ENCODE measurements around the gene TMTC3. TPM values are rescaled to one million over a fixed set of nuclear protein-coding genes. Genes with fewer than 3 reads are reported as not detected.

The TMTC3 gene
- total and polyA plus RNA-seq, 4 donors = 3.0 to 28.2 (median 6.3) TPM

DNA sequence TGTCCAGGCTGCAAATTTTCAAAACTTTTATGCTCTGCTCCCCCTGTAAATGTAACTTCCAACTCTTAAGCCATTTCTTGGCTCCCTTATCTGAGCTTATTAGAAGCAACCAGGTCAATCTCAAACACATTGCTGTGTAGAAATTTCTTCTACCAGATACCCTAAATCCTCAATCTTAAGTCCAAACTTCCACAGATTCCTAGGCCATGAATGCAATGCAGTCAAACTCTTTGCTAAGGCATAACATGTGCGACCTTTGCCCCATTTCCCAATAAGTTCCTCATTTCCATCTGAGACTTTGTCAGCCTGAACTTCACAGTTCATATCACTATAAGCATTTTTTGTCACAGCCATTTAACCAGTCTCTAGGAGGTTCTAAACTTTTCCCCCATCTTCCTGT is 64.5 kb downstream of the TMTC3 start:
- Histone ChIP-seq H3K36me3 (ENCODE audit: control insufficient read depth in 4 of 4, insufficient read depth in 3 of 4, low read depth in 1 of 4, low read length in 3 of 4) (no peaks in the 10 kb centered on the region), H3K27me3 (ENCODE audit: control insufficient read depth in 4 of 4, insufficient read depth in 4 of 4, low read length in 3 of 4) (no peaks in the 10 kb centered on the region), H3K9me3 (ENCODE audit: control insufficient read depth in 4 of 4, low read length in 3 of 4) (peaks cover 4 to 21% (median 5%) of the 10 kb centered on the region in 4 donors), H3K4me3 (ENCODE audit: low read depth in 1 of 3, low read length in 3 of 3) (no peak overlapping the region), H3K9ac (ENCODE audit: low read depth in 1 of 2, low read length in 2 of 2) (no peak overlapping the region), H3K27ac (ENCODE audit: low read depth in 1 of 2, low read length in 2 of 2) (no peak overlapping the region), H3K4me1 (ENCODE audit: control insufficient read depth in 4 of 4, insufficient read depth in 4 of 4, low read length in 3 of 4) (no peaks in the 10 kb centered on the region)
- no peak for DNase-seq (ENCODE audit: low spot score)
- WGBS = 61% methylated on average over 1 of the region's 1 CpG
- TF ChIP-seq HNF4A (conservative IDR thresholded peaks at IDR 0.05) (peak; percentile 69 to 72), SP1 (IDR thresholded peaks at IDR 0.05) (peak; percentile 10), HNF4G (IDR thresholded peaks at IDR 0.05) (no peak), RXRA (IDR thresholded peaks at IDR 0.05) (peak; percentile 31 to 41), NR2F2 (IDR thresholded peaks at IDR 0.05) (peak; percentile 50)
- TF ChIP-seq, protein P1, sequence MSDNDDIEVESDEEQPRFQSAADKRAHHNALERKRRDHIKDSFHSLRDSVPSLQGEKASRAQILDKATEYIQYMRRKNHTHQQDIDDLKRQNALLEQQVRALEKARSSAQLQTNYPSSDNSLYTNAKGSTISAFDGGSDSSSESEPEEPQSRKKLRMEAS (IDR thresholded peaks at IDR 0.05) = peak; percentile 18
- TF ChIP-seq, protein P2, sequence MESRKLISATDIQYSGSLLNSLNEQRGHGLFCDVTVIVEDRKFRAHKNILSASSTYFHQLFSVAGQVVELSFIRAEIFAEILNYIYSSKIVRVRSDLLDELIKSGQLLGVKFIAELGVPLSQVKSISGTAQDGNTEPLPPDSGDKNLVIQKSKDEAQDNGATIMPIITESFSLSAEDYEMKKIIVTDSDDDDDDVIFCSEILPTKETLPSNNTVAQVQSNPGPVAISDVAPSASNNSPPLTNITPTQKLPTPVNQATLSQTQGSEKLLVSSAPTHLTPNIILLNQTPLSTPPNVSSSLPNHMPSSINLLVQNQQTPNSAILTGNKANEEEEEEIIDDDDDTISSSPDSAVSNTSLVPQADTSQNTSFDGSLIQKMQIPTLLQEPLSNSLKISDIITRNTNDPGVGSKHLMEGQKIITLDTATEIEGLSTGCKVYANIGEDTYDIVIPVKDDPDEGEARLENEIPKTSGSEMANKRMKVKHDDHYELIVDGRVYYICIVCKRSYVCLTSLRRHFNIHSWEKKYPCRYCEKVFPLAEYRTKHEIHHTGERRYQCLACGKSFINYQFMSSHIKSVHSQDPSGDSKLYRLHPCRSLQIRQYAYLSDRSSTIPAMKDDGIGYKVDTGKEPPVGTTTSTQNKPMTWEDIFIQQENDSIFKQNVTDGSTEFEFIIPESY (IDR thresholded peaks at IDR 0.05) = no peak
- TF ChIP-seq, protein P3, sequence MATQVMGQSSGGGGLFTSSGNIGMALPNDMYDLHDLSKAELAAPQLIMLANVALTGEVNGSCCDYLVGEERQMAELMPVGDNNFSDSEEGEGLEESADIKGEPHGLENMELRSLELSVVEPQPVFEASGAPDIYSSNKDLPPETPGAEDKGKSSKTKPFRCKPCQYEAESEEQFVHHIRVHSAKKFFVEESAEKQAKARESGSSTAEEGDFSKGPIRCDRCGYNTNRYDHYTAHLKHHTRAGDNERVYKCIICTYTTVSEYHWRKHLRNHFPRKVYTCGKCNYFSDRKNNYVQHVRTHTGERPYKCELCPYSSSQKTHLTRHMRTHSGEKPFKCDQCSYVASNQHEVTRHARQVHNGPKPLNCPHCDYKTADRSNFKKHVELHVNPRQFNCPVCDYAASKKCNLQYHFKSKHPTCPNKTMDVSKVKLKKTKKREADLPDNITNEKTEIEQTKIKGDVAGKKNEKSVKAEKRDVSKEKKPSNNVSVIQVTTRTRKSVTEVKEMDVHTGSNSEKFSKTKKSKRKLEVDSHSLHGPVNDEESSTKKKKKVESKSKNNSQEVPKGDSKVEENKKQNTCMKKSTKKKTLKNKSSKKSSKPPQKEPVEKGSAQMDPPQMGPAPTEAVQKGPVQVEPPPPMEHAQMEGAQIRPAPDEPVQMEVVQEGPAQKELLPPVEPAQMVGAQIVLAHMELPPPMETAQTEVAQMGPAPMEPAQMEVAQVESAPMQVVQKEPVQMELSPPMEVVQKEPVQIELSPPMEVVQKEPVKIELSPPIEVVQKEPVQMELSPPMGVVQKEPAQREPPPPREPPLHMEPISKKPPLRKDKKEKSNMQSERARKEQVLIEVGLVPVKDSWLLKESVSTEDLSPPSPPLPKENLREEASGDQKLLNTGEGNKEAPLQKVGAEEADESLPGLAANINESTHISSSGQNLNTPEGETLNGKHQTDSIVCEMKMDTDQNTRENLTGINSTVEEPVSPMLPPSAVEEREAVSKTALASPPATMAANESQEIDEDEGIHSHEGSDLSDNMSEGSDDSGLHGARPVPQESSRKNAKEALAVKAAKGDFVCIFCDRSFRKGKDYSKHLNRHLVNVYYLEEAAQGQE (IDR thresholded peaks at IDR 0.05) = no peak
- TF ChIP-seq, protein P4, sequence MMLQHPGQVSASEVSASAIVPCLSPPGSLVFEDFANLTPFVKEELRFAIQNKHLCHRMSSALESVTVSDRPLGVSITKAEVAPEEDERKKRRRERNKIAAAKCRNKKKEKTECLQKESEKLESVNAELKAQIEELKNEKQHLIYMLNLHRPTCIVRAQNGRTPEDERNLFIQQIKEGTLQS (IDR thresholded peaks at IDR 0.05) = no peak
- TF ChIP-seq, protein P5, sequence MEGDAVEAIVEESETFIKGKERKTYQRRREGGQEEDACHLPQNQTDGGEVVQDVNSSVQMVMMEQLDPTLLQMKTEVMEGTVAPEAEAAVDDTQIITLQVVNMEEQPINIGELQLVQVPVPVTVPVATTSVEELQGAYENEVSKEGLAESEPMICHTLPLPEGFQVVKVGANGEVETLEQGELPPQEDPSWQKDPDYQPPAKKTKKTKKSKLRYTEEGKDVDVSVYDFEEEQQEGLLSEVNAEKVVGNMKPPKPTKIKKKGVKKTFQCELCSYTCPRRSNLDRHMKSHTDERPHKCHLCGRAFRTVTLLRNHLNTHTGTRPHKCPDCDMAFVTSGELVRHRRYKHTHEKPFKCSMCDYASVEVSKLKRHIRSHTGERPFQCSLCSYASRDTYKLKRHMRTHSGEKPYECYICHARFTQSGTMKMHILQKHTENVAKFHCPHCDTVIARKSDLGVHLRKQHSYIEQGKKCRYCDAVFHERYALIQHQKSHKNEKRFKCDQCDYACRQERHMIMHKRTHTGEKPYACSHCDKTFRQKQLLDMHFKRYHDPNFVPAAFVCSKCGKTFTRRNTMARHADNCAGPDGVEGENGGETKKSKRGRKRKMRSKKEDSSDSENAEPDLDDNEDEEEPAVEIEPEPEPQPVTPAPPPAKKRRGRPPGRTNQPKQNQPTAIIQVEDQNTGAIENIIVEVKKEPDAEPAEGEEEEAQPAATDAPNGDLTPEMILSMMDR (IDR thresholded peaks at IDR 0.05; ENCODE audit: low read depth, low read length, missing input control) = no peak

DNA sequence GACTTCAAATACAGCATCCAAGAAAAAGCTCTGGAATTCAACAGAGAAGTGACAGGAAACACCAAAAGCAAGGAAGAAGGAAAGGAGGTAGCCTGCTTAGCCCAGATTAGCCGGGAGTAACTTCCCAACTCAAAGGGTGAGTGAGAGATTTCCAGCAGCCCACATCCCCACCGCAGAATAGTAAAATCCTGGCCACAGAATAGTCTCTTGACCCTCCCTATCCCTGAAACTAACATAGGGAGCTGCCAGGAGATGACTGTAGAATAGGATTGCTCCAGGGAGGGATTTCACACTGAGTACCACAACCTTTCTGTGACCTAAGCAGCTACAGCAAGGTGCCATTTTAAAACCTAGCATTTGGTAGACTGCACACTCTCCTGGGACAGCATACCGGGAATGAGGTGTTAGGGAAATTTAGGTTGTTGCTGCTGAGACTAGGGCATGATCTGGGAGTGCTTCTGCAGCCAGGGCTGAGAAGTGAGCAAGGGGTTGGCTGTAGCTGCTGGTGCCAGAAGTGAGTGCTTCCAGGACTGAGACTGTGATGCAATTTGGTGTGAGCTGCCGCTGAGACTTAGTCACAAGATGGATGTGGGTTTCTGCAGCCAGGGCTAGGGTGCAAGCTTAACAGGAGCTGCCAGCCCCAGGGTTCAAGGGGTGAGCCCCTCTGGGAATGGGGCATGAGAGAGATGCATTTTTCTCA is 66.0 kb downstream of the TMTC3 start:
- peaks cover 4 to 27% (median 5%) of the 10 kb centered on the region in 4 donors for H3K9me3 ChIP-seq (ENCODE audit: control insufficient read depth in 4 of 4, low read length in 3 of 4)
- 86% methylated on average over 4 of the region's 4 CpGs for WGBS
- H3K4me3 ChIP-seq (ENCODE audit: low read depth in 1 of 3, low read length in 3 of 3) = no peak overlapping the region
- no peaks in the 10 kb centered on the region for H3K36me3 ChIP-seq (ENCODE audit: control insufficient read depth in 4 of 4, insufficient read depth in 3 of 4, low read depth in 1 of 4, low read length in 3 of 4)
- DNase-seq (ENCODE audit: low spot score) = no peak
- no peaks in the 10 kb centered on the region for H3K27me3 ChIP-seq (ENCODE audit: control insufficient read depth in 4 of 4, insufficient read depth in 4 of 4, low read length in 3 of 4)
- H3K9ac ChIP-seq (ENCODE audit: low read depth in 1 of 2, low read length in 2 of 2) = no peak overlapping the region
- TF ChIP-seq JUND (IDR thresholded peaks at IDR 0.05) = no peak
- TF ChIP-seq SP1 (IDR thresholded peaks at IDR 0.05) = no peak
- TF ChIP-seq EGR1 (IDR thresholded peaks at IDR 0.05; ENCODE audit: low read depth in 2 of 2) = no peak
- no peak overlapping the region for H3K27ac ChIP-seq (ENCODE audit: low read depth in 1 of 2, low read length in 2 of 2)
- H3K4me1 ChIP-seq (ENCODE audit: control insufficient read depth in 4 of 4, insufficient read depth in 4 of 4, low read length in 3 of 4) = no peaks in the 10 kb centered on the region

All from liver (tissue), 9 donors.